Activated T-cell treated with anti-CD3 and anti-CD28 coated beads for 24 hours (primary cell): Measurements from ENCODE around the gene SNTB2.
"Not testable (repeated sequence)": the region's sequence is repeated elsewhere in the genome, so short reads cannot be mapped to it uniquely, and the experiment has no call there.

ENCODE experiments used
- DNase-seq: peaks from one replicate; pipeline ENCODE4 v3.0.0-alpha.2; 2020; ENCODE audit warnings: low read depth

Gene SNTB2

GRCh38 chr16:69286941-69287713 is 100.2 kb downstream of the SNTB2 start:
- DNase-seq: peak; percentile 33

GRCh38 chr16:69291657-69292056 is 104.7 kb downstream of the SNTB2 start:
- DNase-seq: not testable (repeated sequence)

GRCh38 chr16:69293401-69293800 is 106.4 kb downstream of the SNTB2 start:
- no peak for DNase-seq

- no peak for DNase-seq
Measured at GRCh38 chr16:69294051-69294450, 107.1 kb downstream of the SNTB2 start.

- not testable (repeated sequence) for DNase-seq
Measured at GRCh38 chr16:69296771-69297170, 109.8 kb downstream of the SNTB2 start.

- DNase-seq: no peak
Measured at GRCh38 chr16:69298261-69298660, 111.3 kb downstream of the SNTB2 start.

- no peak for DNase-seq
Measured at GRCh38 chr16:69301187-69301586, 114.2 kb downstream of the SNTB2 start.

- DNase-seq: no peak
Measured at GRCh38 chr16:69301861-69302260, 114.9 kb downstream of the SNTB2 start.

- DNase-seq: no peak
Measured at GRCh38 chr16:69302301-69302700, 115.3 kb downstream of the SNTB2 start.

GRCh38 chr16:69306031-69306430 is 119.1 kb downstream of the SNTB2 start:
- DNase-seq: no peak

- DNase-seq: no peak
Measured at GRCh38 chr16:69307091-69307490, 120.1 kb downstream of the SNTB2 start.

- DNase-seq: no peak
Measured at GRCh38 chr16:69307856-69308255, 120.9 kb downstream of the SNTB2 start.

GRCh38 chr16:69309316-69309715 is 122.4 kb downstream of the SNTB2 start:
- no peak for DNase-seq

GRCh38 chr16:69310653-69311532 is 123.9 kb downstream of the SNTB2 start, which contains the start of gene VPS4A:
Gene VPS4A, plus strand, starts transcription at chr16:69311350. Its CDS starts 162 bp downstream, at chr16:69311512.
- DNase-seq: peak; percentile 97

GRCh38 chr16:69311533-69312387 is 124.8 kb downstream of the SNTB2 start:
- peak; percentile 27 for DNase-seq

- no peak for DNase-seq
Measured at GRCh38 chr16:69313469-69313868, 126.5 kb downstream of the SNTB2 start.

GRCh38 chr16:69314534-69314933 is 127.6 kb downstream of the SNTB2 start:
- DNase-seq: no peak

- no peak for DNase-seq
Measured at GRCh38 chr16:69315486-69316311, 128.7 kb downstream of the SNTB2 start.

GRCh38 chr16:69316595-69317034 is 129.7 kb downstream of the SNTB2 start:
- DNase-seq: no peak

GRCh38 chr16:69318177-69318910 is 131.4 kb downstream of the SNTB2 start:
- DNase-seq: no peak
